ENCODE data around the gene EEF1B2. TPM values are rescaled to one million over a fixed set of nuclear protein-coding genes. Genes with fewer than 3 reads are reported as not detected.
A peak's percentile ranks its signal among the peaks of the same experiment; 100 is the strongest.

EEF1B2 gene
- total RNA-seq, 1 experiment from 2014 or later, result 768 TPM

GRCh38 chr2:206163251-206163880, 3.7 kb downstream of the EEF1B2 start:
- H3K27me3 Mint-ChIP-seq (ENCODE audit: low read depth), result 0 out of 2 replicates have a peak, but pooled peaks cover 1% of the 10 kb centered on the region

More at GRCh38 chr2:206163251-206163880, 3.7 kb downstream of the EEF1B2 start:
- no peaks in the 10 kb centered on the region for H3K27me3 ChIP-seq (ENCODE audit: insufficient read depth, low read length)
- no peak overlapping the region for H2AK5ac ChIP-seq (ENCODE audit: insufficient read length, low read length)
- peaks cover 1 to 5% of the 10 kb centered on the region in 2 experiments; a peak in 3 of 5 replicates for H3K9me3 Mint-ChIP-seq
- H2BK5ac ChIP-seq (ENCODE audit: insufficient read length, low read length), result no peak overlapping the region
- H4K5ac ChIP-seq (ENCODE audit: insufficient read length, low read depth, low read length), result no peak overlapping the region
- H4K8ac ChIP-seq (replicated peaks; ENCODE audit: insufficient read length, low read depth, low read length), result no peak overlapping the region
- 0 out of 5 replicates have a peak overlapping the region, but pooled peaks of 1 of the 2 experiments have one; percentile 19 for H3K4me3 Mint-ChIP-seq
- no peak overlapping the region for H2BK120ac ChIP-seq (ENCODE audit: low read depth, low read length, poor library complexity, severe bottlenecking)
- peaks cover 13% of the 10 kb centered on the region; the same call in 1 of the 2 replicates for H3K79me2 ChIP-seq (ENCODE audit: insufficient read depth, low read length)
- peak overlapping the region in 1 of 3 experiments; percentile 95; a peak in 3 of 7 replicates for H3K27ac Mint-ChIP-seq
- H3K79me1 ChIP-seq (ENCODE audit: insufficient read depth, low read depth, low read length, poor library complexity, severe bottlenecking), result peaks cover 3% of the 10 kb centered on the region
- TF ChIP-seq, protein P1, sequence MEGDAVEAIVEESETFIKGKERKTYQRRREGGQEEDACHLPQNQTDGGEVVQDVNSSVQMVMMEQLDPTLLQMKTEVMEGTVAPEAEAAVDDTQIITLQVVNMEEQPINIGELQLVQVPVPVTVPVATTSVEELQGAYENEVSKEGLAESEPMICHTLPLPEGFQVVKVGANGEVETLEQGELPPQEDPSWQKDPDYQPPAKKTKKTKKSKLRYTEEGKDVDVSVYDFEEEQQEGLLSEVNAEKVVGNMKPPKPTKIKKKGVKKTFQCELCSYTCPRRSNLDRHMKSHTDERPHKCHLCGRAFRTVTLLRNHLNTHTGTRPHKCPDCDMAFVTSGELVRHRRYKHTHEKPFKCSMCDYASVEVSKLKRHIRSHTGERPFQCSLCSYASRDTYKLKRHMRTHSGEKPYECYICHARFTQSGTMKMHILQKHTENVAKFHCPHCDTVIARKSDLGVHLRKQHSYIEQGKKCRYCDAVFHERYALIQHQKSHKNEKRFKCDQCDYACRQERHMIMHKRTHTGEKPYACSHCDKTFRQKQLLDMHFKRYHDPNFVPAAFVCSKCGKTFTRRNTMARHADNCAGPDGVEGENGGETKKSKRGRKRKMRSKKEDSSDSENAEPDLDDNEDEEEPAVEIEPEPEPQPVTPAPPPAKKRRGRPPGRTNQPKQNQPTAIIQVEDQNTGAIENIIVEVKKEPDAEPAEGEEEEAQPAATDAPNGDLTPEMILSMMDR (conservative IDR thresholded peaks at IDR 0.05), result no peak
- no peak overlapping the region for H3K14ac ChIP-seq (ENCODE audit: insufficient read depth, low read length)
- H3K4me2 ChIP-seq (ENCODE audit: insufficient read depth, insufficient read length, low read length), result no peak overlapping the region
- WGBS (ENCODE audit: extremely low coverage, insufficient read length, low lambda C conversion rate), result no CpG with 5 or more reads among the region's 3 CpGs
- H2BK15ac ChIP-seq (ENCODE audit: low read depth, low read length), result no peak overlapping the region
- H2AFZ ChIP-seq (ENCODE audit: low read length), result no peak overlapping the region
- no peaks in the 10 kb centered on the region for H3K9me3 ChIP-seq (ENCODE audit: control insufficient read depth, low read depth, low read length)
- H2BK12ac ChIP-seq (ENCODE audit: insufficient read length, low read depth, low read length), result no peak overlapping the region
- H4K20me1 ChIP-seq (ENCODE audit: control insufficient read depth, insufficient read depth, insufficient read length), result no peaks in the 10 kb centered on the region
- H3K4me1 ChIP-seq (ENCODE audit: insufficient read depth, low read length), result no peaks in the 10 kb centered on the region
- H3K56ac ChIP-seq (ENCODE audit: insufficient read length, low read depth, low read length), result no peak overlapping the region
- no peak overlapping the region for H3K27ac ChIP-seq (ENCODE audit: insufficient read length, low read depth, low read length)
- peaks cover 7% of the 10 kb centered on the region for H3K23me2 ChIP-seq (ENCODE audit: insufficient read length, low read depth, low read length, poor library complexity, severe bottlenecking)
- H3K9ac ChIP-seq (ENCODE audit: extremely low read depth, insufficient read length, low read length), result no peak overlapping the region
- H2BK20ac ChIP-seq (ENCODE audit: low read depth, low read length, poor library complexity, severe bottlenecking), result no peak overlapping the region
- H3K4ac ChIP-seq (ENCODE audit: low read depth, low read length), result no peak overlapping the region
- H3K18ac ChIP-seq (ENCODE audit: insufficient read length, low read depth, low read length), result no peak overlapping the region
- DNase-seq, result no peak
- no peak overlapping the region for H3K23ac ChIP-seq (ENCODE audit: insufficient read length, low read depth, low read length)
- peaks cover 51 to 74% (median 56%) of the 10 kb centered on the region in 3 experiments for H3K36me3 Mint-ChIP-seq (ENCODE audit: insufficient read depth in 1 of 3, low read depth in 3 of 3)
- H4K91ac ChIP-seq (ENCODE audit: insufficient read length, low read depth, low read length), result no peak overlapping the region
- peaks cover 6 to 12% of the 10 kb centered on the region in 2 experiments for H3K4me1 Mint-ChIP-seq
- H3T11ph ChIP-seq (ENCODE audit: low read length), result no peak overlapping the region

Measured in H9 (cell line).